DMS53 treated with DMSO at 0.1 percent for 48 hours (cell line): ENCODE data around the gene METTL22.

Experiments
- DNase-seq: peaks from one replicate; lab custom pipeline; 2025; ENCODE audit not compliant: unreplicated experiment; lab: John Stamatoyannopoulos, UW

The METTL22 gene, protein sequence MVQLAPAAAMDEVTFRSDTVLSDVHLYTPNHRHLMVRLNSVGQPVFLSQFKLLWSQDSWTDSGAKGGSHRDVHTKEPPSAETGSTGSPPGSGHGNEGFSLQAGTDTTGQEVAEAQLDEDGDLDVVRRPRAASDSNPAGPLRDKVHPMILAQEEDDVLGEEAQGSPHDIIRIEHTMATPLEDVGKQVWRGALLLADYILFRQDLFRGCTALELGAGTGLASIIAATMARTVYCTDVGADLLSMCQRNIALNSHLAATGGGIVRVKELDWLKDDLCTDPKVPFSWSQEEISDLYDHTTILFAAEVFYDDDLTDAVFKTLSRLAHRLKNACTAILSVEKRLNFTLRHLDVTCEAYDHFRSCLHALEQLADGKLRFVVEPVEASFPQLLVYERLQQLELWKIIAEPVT

DNA sequence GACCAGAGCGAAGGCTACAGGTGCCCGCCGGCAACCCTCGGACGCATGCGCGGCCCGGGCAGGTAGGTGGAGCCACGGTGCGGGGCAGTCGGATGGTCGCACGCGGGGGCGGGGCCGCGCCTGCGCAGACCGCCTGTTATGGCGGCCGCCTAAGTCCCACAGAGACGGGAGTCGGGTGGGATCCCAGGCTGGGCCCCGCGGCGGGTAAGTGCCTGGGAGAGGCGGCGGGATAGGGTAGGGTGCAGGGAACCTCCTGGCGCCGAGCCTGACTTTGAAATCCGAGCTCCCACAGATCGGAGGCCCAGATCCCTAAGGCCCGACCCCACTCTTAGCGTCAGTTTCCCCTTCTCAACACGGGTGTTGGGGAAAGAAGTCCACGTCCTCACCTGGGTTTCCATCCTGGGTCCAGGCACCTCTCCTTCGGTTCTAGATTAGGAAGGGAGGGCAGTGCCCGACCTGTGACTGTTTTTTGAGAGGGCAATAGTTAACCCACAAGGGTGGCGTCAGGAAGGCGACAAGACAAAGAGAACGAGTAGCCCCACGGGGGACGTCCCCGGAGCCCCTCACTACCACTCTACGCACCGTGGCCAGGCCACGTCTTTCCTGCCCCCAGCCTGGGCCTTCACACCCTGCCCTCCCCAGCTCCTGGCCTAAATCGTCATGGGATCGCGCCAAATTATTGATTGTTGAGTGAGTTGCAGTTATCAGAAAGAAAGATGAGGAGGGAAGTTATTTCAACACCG, at the start of gene METTL22:
Gene METTL22, plus strand, starts transcription at position 127 of the 743 bp plus-strand sequence. CDS start 3,968 bp downstream, outside the sequence.
- DNase-seq: peak; percentile 37

DNA sequence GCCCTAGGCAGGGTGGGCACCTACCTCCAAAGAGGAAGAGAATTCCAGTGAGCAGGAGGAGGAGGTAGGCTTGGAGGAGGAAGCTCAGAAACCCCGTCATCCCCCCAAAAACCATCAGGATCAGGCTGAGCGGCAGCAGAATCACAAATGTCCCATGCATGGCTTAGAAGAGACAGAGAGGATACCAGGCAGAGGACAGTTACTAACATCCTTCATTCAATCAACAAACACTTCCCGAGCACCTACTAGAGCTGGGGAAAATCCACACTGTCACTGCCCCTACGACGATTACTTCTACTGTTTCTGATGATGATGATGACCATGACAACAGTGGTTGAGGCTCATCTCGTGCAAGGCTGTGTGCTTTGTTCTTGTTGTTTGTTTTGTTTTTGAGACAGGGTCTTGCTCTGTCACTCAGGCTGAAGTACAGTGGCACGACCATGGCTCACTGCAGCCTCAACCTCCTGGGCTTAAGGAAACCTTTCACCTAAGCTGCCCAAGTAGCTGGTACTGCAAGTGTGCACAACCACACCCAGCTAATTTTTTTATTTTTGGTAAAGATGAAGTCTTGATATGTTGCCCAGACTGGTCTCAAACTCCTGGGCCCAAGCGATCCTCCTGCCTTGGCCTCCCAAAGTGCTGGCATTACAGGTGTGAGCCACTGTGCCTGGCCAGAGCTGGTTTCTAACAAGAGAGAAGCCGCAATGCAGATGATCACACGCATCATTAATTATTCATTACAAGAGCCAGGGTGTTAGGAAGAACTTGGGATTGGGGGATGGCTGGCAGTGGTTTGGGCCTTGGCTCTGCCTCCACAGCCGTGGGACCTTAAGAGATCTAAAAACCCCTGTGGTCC, 49.2 kb upstream of the METTL22 start:
- no peak for DNase-seq

DNA sequence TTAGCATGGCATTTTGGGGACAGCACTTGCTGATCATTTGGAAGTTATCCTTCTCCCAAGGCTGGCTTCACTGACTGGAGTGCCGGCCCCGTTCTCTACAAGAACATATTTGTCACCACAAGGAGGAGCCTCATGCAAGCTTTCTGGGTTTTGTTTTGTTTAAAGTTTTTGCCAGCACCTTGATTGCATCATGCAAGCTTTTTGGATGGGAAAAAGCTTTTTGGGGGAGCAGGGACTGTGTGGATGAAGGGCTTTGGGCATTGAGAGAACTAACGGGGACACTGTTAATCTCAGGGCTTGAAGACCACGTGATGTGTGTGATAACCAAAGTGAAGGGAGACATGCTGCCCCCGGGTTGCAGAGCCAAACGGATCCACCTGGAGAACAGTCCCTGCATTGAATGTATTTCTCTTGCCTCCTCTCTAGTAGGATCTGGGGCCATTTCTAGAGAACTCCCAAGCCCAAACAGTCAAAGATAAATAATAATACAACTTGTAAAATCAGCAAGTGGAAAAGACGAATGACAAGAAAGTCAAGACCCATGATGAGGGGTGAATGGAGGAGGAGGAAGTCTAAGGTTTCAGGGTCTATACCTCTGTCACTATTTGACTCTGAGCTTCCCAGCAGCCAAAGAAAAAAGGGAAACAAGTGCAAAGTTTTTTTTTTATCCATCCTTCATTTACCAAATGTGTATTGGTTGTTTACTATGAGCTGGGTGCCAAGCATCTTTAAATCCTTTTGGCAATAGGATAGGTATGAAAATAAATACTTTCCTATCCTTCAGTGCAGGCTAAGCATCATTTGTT, 48.4 kb upstream of the METTL22 start:
- peak; percentile 8 for DNase-seq

DNA sequence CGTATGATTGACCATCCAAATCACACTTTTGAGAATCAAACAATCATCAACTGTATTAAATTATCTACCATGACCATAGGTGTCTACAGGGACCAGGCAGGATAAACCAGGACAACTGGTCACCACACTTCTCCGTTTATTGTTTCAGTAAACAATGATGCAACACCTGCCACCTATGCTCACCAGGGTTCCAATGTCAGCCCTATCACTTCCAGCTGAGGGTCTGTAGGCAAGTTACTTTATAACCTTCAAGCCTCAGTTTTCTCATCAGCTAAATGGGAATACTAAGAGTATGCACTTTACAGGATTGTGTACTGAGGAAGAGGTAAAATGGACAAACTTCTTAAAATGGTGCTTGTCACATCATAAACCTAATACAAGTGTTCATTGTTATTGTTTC, 46.1 kb upstream of the METTL22 start:
- no peak for DNase-seq

DNA sequence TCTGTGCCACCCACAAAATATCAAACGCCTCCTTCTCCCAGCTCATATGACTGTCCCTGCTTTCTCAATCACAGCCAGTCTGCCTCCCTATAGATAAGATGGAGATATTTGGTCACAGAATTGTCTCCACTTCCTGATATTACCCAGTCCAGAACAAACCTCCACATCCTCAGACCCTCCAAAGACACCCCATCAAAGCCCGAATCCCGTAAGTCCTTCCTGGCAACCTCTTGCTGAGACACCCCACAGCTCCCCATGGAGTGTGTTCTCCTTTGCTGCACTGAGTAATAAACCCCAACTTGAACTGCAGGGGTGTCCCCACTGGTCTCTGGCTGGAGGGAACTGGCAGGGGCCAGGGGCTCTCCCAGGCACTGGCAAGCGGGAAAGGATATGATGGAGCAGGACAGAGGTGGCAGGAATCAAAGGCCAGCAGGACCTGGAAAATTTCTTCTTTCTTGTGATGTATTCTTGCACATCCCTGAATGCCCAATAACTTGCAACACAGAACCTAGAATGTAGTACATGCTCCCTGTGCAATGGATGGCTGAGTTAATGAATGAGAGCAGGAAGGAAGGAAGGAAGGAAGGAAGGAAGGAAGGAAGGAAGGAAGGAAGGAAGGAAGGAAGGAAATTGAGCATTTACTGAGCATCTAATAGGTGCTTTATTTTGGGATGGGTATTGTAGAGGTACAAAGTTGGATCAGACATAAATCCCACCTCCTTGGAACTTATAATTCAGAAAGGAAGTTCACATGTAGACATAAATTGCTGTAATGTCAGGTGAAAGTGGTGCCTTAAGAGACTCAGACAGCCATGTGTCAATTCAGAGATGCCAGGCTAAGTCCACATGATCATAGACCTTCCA, 45.1 kb upstream of the METTL22 start:
- DNase-seq: no peak

DNA sequence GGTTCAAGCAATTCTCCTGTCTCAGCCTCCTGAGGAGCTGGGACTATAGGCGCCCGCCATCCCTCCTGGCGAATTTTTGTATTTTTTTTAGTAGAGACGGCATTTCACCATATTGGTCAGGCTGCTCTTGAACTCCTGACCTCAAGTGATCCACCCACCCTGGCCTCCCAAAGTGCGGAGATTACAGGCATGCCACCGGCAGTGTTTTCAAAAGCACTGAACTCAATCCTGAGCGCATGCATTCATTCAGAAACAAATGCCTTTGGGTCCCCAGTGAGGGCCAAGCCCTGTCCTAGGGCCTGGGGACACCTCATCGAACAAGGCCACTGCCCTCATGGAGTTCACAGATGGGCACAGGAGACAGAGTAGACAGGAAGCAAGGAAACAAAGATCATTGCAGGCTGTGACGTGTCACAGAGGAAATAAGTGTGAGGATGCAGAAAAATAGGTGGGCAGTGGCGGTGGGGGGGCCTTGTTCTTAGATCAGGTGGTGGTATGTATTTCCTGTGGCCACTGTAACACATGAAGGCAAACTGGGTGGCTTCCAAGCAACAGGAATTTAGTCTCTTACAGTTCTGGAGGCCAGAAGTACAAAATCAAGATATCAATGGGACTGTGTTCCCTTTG, 43.7 kb upstream of the METTL22 start:
- DNase-seq: no peak

DNA sequence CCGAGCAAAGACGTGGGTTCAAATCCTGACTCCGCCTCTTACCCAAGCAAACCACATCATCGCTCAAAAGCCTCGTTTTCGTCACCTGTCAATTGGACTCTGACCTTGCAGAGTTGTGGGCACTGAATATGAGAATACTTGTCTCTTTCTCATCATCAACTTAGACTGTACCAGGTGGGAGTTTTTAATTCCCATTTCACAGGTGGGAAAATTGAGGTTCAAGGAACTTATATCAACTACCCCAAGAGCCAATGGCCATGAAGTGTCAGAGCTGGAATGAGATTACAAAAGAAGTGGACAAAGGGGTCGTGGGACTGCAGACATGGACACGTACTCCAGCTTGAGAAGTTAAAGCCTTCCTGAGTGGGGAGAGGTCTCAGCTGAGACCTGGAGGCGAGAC, 41.9 kb upstream of the METTL22 start:
- DNase-seq: no peak

DNA sequence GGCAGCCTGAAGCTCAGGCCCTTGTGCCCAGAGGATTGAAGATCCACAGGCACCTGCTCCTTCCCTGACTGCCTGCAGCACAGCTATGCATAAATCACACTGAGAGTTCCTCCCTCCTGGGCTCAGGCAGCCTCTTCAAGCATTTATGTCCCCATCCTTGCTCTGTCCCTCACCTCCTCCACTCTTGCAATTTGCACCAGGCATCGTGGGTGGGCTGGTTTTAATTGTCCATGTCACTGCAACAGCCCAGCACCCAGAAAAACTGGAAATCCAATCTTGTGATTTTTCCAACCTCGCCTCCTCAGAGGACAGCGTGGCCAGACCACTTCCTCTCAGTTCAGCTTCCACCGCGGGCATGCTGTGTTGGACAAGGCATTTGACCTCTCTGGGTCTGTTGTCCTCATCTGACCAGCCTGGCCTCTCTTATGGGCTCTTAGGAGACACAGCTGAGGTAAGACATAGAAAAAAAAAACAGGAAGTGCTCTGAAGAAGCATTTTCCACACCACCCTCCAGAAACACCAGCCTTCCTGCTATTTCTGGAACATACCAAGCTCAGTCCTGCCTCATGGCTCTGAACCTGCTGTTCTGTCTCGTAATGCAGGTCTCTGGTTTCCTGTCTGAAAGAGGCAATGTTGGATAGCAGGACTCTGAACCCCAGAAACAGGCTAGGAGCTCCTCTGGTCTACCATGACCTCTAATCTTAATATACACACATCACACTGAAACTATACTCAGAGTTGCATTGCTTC, 39.5 kb upstream of the METTL22 start:
- DNase-seq: no peak

DNA sequence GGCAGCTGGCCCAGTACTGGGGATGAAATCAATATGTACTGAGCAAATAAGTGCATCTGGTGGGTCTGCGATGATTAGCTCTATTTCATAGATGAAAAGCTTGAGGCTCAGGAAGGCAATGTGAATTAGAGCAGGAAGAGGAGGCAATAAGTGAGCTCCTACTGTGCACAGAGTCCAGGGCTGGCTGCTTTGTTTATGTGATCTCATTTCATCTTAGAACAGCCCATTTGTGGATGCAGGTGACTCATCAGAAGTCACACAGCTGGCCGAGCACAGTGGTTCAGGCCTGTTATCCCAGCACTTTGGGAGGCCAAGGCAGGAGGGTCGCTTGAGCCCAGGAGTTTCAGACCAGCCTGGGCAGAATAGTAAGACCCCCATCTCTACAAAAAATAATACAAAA, 38.3 kb upstream of the METTL22 start:
- peak; percentile 32 for DNase-seq

DNA sequence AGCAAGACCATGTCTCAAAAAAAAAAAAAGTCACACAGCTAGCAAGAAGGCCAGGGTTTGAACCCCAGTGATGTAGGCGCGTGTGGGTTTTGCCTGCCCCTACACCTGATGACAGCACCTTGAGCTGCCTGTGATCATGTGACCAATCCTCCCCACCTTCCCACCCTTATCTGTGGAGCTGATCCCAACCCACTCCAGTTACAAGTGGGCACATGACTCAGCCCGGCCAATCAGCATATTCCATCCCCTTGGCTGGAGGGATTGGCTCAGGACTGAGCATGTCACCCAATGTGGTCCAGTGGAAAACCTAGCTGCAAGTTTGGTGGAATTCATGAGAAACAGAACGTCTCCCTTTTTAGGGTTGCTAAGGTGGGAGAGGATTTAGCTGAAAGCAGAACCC, 37.8 kb upstream of the METTL22 start:
- DNase-seq: no peak

DNA sequence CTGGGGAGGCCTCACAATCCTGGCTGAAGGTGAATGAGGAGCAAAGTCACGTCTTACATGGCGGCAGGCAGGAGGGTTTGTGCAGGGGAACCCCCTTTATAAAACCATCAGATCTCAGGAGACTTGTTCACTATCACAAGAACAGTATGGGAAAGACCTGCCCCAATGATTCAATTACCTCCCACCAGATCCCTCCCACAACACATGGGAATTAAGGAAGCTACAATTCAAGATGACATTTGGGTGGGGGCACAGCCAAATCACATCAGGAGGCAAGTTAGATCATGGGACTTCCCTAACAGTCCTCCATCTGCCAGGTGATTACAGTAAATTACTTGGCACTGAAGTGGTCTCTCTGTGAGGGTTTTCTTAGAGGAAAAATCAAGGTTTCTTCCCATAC, 36.5 kb upstream of the METTL22 start:
- no peak for DNase-seq

DNA sequence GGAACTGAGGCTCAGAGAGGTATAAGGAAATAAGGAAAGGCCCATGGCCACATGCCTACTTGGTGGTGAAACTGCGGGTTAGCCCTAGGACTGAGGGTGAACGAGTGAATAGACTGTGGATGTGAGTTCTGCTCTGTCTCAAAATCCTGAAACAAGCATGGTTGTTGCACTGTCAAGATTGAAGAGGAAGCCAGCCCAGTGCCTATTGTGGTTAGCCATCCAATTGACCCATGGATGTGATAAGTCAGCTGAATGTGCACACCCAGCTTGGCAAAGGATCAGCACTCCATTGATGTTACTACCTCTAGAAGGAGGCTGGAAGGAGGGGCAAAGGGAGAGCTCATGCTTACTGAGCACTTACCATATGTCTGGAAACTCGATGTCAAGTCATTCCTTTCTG, 35.6 kb upstream of the METTL22 start:
- no peak for DNase-seq

DNA sequence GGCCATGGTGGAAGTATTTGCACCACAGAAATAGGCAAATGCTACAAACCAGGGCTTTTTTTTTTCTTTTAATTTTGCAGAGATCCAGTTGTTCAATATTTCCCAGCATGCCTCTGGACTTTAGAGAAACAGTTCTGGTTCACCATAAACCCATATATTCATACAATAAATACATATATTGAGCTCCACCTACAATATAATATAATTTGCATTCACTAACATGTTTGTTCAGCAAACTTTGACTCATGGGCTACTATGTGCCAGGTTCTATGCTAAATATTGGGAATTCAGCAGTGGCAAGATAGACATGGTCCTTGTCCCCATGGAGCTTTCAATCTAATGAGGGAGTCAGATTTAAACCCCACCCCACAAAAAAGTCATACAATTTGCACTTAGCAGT, 34.4 kb upstream of the METTL22 start:
- DNase-seq: no peak

DNA sequence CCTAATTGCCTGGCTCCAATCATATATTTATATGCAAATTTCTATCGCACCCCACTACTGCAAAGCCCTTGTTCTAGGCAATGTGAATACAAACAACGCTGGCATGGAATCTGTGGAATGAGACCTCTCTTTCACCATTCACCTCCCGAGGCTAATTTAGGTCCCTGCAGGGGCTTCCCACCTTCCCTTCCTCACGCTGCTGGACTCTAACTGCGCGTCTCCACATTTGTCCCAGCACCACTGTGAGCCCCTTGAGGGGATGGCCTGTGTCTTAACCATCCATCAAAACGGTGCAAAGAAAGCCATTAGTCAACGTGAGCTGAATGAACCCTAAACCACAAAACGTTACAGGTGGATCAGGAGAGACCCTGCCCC, 32.8 kb upstream of the METTL22 start:
- DNase-seq: no peak

DNA sequence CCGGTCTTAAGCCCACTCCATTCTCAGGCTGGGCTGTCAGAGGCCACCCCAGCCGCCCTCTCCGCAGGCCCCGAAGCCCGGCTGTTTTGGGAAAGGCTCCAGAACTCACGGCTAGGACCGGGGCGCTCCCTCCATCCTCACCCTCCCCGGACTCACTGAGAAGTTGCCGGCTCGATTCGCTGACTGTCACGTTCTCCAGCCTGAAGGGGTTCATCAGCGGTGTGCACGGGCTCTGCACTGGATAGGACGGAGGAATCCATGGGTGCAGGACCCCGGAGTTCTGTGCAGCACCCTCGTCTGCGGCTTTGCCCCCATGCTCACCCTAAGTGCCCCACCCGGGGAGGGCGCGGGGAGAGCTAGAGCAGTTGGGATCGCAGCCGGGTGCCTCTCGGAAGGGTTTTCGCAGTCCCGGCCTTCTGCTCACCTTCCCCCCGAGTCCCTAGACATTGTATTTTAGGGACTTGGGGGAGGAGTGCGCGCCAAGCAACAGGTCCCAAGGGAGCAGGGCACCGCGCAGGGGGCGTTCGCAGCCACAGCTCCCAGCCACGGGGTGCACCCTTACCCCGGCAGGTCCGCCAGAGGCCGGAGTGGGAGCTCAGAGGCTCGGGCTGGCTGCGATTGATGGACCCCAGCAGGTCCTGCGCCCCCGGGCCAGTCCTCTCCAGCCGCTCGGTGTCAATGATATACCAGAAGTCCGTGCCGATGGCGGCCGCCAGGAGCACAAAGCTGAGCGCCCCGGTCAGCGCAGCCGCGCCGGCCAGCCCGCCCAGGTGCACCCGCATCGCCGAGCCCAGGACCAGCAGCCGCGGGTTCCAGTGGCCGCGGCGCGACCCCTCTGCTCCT, 32.2 kb upstream of the METTL22 start:
- no peak for DNase-seq

DNA sequence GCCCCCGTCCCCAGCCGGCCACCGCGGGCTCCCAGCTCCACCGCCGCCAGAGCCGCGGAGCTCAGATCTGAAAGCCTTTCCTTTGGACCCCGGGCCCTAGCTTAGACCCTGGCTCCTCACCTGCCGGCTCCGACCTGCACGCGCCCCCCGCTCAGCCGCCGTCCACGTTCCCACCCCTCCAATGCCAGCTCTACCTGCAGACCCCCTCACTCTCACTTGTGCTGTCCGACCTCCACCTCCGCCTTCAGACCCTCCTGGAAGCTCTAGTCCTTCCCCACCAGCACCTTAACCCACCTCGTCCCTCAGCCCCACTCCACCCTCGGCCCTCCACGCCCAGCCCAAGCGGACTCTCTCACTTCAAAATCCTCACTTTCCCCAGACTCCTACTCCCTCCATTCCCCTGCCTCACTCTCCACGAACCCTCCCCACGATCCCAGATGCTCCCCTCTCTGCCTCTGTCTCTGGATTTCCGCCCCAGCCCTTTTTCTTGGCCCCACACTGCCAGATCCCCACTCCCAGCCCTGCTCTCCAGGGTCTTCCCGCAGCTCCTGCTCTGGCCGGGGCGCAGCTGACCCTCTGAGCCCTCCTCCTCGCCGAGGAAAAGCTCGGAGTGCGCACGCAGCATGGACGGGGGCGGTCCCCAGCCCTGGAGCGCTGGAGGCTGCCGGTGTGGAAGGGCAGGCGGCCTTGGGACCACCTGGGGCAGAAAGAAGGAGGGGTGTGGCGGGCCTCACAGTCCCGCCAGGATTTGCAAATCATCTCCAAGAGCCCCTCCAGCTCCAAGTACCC, 31.4 kb upstream of the METTL22 start, which contains the start of gene TMEM114:
Gene TMEM114, minus strand, starts transcription at position 612 of the 789 bp plus-strand sequence. CDS start 673 bp downstream, outside the sequence.
- DNase-seq: no peak

DNA sequence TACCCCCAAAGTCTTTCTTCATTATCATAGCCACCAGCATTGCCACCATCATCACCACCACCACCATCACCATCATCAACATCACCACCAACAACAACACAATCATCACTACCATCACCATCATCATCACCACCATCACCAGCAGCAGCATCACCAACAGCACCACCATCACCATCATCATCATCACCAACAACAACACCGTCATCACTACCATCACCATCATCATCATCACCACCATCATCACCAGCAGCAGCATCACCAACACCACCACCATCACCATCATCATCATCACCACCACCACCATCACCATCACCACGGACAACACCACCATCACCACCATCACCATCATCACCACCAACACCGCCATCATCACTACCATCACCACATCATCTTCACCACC, 30.7 kb upstream of the METTL22 start:
- DNase-seq: no peak
